IPS-20b (cell line): Measurements from ENCODE around the gene SIM2.

Experiments
- H3K27ac ChIP-seq: one replicate; pipeline ENCODE4 v1.5.1; 2013; ENCODE audit warnings: low read length
- H3K27me3 ChIP-seq: 2 replicates; pipeline ENCODE4 v1.6.1; 2013; ENCODE audit warnings: mild to moderate bottlenecking, low read length, inconsistent platforms; ENCODE audit not compliant: insufficient read depth
- H3K36me3 ChIP-seq: 2 replicates; pipeline ENCODE4 v1.6.1; 2013; ENCODE audit warnings: low read depth, mild to moderate bottlenecking, inconsistent platforms, low read length, moderate library complexity; ENCODE audit not compliant: insufficient read depth
- H3K4me1 ChIP-seq: 2 replicates; pipeline ENCODE4 v1.6.1; 2013; ENCODE audit warnings: mild to moderate bottlenecking, control low read depth, inconsistent platforms, low read length, moderate library complexity; ENCODE audit not compliant: insufficient read depth
- H3K4me3 ChIP-seq: 2 replicates; pipeline ENCODE4 v1.5.1; 2013; ENCODE audit warnings: mild to moderate bottlenecking, low read length, inconsistent platforms
- H3K9ac ChIP-seq: 2 replicates; pipeline ENCODE4 v1.6.1; 2013; ENCODE audit warnings: low read depth, mild to moderate bottlenecking, inconsistent platforms, low read length, moderate library complexity
- H3K9me3 ChIP-seq: 2 replicates; pipeline ENCODE4 v1.6.1; 2013; ENCODE audit warnings: mild to moderate bottlenecking, low read depth, low read length, inconsistent platforms; ENCODE audit not compliant: insufficient read depth

Gene SIM2

GRCh38 chr21:36783612-36784374, 84.9 kb downstream of the SIM2 start:
- Histone ChIP-seq H3K27ac (no peak overlapping the region), H3K36me3 (no peaks in the 10 kb centered on the region), H3K4me1 (no peaks in the 10 kb centered on the region), H3K4me3 (no peak overlapping the region), H3K9ac (no peak overlapping the region), H3K9me3 (peaks cover 19% of the 10 kb centered on the region), H3K27me3 (no peaks in the 10 kb centered on the region)

GRCh38 chr21:36784947-36785346, 86.0 kb downstream of the SIM2 start:
- no peaks in the 10 kb centered on the region for H3K27me3 ChIP-seq
- no peaks in the 10 kb centered on the region for H3K36me3 ChIP-seq
- H3K9ac ChIP-seq: no peak overlapping the region
- peaks cover 17% of the 10 kb centered on the region for H3K9me3 ChIP-seq
- no peaks in the 10 kb centered on the region for H3K4me1 ChIP-seq
- no peak overlapping the region for H3K27ac ChIP-seq
- H3K4me3 ChIP-seq: no peak overlapping the region

- H3K27ac ChIP-seq: no peak overlapping the region
- H3K9me3 ChIP-seq: peaks cover 10% of the 10 kb centered on the region
- H3K4me3 ChIP-seq: no peak overlapping the region
- no peaks in the 10 kb centered on the region for H3K4me1 ChIP-seq
- no peaks in the 10 kb centered on the region for H3K27me3 ChIP-seq
- H3K36me3 ChIP-seq: no peaks in the 10 kb centered on the region
- H3K9ac ChIP-seq: no peak overlapping the region
These were observed 86.7 kb downstream of the SIM2 start for GRCh38 chr21:36785615-36786014.

- no peaks in the 10 kb centered on the region for H3K36me3 ChIP-seq
- H3K9ac ChIP-seq: no peak overlapping the region
- H3K9me3 ChIP-seq: peaks cover 6% of the 10 kb centered on the region
- H3K4me3 ChIP-seq: no peak overlapping the region
- H3K4me1 ChIP-seq: no peaks in the 10 kb centered on the region
- no peak overlapping the region for H3K27ac ChIP-seq
- no peaks in the 10 kb centered on the region for H3K27me3 ChIP-seq
These were observed 87.3 kb downstream of the SIM2 start for GRCh38 chr21:36786186-36786585.

- no peak overlapping the region for H3K4me3 ChIP-seq
These were observed 89.3 kb downstream of the SIM2 start for GRCh38 chr21:36788120-36788638.

GRCh38 chr21:36790616-36791015, 91.7 kb downstream of the SIM2 start:
- H3K36me3 ChIP-seq: no peaks in the 10 kb centered on the region
- H3K27ac ChIP-seq: no peak overlapping the region
- H3K4me3 ChIP-seq: no peak overlapping the region
- H3K4me1 ChIP-seq: peaks cover 7% of the 10 kb centered on the region; the same call in 1 of the 2 replicates
- no peak overlapping the region for H3K9ac ChIP-seq
- H3K27me3 ChIP-seq: no peaks in the 10 kb centered on the region
- H3K9me3 ChIP-seq: no peaks in the 10 kb centered on the region

More at GRCh38 chr21:36788120-36788638, 89.3 kb downstream of the SIM2 start:
- H3K4me1 ChIP-seq: peaks cover 7% of the 10 kb centered on the region; the same call in 1 of the 2 replicates
- H3K36me3 ChIP-seq: no peaks in the 10 kb centered on the region
- no peaks in the 10 kb centered on the region for H3K9me3 ChIP-seq
- no peak overlapping the region for H3K27ac ChIP-seq
- no peaks in the 10 kb centered on the region for H3K27me3 ChIP-seq
- no peak overlapping the region for H3K9ac ChIP-seq

GRCh38 chr21:36791180-36791579, 92.3 kb downstream of the SIM2 start:
- Histone ChIP-seq H3K27ac (no peak overlapping the region), H3K4me1 (peaks cover 7% of the 10 kb centered on the region; the same call in 1 of the 2 replicates)

GRCh38 chr21:36791695-36792470, 93.0 kb downstream of the SIM2 start:
- H3K36me3 ChIP-seq: no peaks in the 10 kb centered on the region
- H3K4me1 ChIP-seq: peaks cover 7% of the 10 kb centered on the region; the same call in 1 of the 2 replicates
- no peaks in the 10 kb centered on the region for H3K27me3 ChIP-seq
- H3K27ac ChIP-seq: no peak overlapping the region
- no peak overlapping the region for H3K4me3 ChIP-seq
- no peak overlapping the region for H3K9ac ChIP-seq
- no peaks in the 10 kb centered on the region for H3K9me3 ChIP-seq

More at GRCh38 chr21:36791180-36791579, 92.3 kb downstream of the SIM2 start:
- Histone ChIP-seq H3K27me3 (no peaks in the 10 kb centered on the region), H3K9me3 (no peaks in the 10 kb centered on the region), H3K36me3 (no peaks in the 10 kb centered on the region), H3K4me3 (no peak overlapping the region), H3K9ac (no peak overlapping the region)

- Histone ChIP-seq H3K9ac (no peak overlapping the region), H3K9me3 (no peaks in the 10 kb centered on the region; the same call in 1 of the 2 replicates), H3K4me1 (peaks cover 7% of the 10 kb centered on the region; the same call in 1 of the 2 replicates), H3K4me3 (no peak overlapping the region), H3K27ac (no peak overlapping the region), H3K36me3 (no peaks in the 10 kb centered on the region), H3K27me3 (no peaks in the 10 kb centered on the region)
These were observed 93.6 kb downstream of the SIM2 start for GRCh38 chr21:36792505-36792967.

GRCh38 chr21:36796070-36796469, 97.2 kb downstream of the SIM2 start:
- Histone ChIP-seq H3K9ac (no peak overlapping the region), H3K4me3 (no peak overlapping the region), H3K4me1 (peaks cover 7% of the 10 kb centered on the region; the same call in 1 of the 2 replicates), H3K9me3 (peaks cover 16% of the 10 kb centered on the region), H3K36me3 (no peaks in the 10 kb centered on the region), H3K27me3 (no peaks in the 10 kb centered on the region), H3K27ac (no peak overlapping the region)

GRCh38 chr21:36798491-36798890, 99.6 kb downstream of the SIM2 start:
- Histone ChIP-seq H3K27ac (no peak overlapping the region), H3K9me3 (peaks cover 16% of the 10 kb centered on the region), H3K9ac (no peak overlapping the region), H3K4me3 (no peak overlapping the region), H3K36me3 (no peaks in the 10 kb centered on the region), H3K27me3 (no peaks in the 10 kb centered on the region), H3K4me1 (no peaks in the 10 kb centered on the region)
